Tibial nerve (tissue), 3 donors: ENCODE data around the gene AGPS.

Experiments used
- CTCF ChIP-seq, 5 experiments: fragments of 200-600 bp in 3 of 5; fragments of 450-650 bp in 2 of 5; sonication (generic) in 3 of 5; IDR thresholded peaks; one replicate each; pipeline ENCODE4 v1.5.1; 2016 to 2019; ENCODE audit warnings: antibody characterized with exemption in 5 of 5, mild to moderate bottlenecking in 3 of 5, moderate library complexity in 2 of 5
- POLR2A ChIP-seq, 2 donors: fragments of 450-650 bp; IDR thresholded peaks; one replicate each; pipeline ENCODE4 v1.6.1; 2017; ENCODE audit warnings: antibody characterized with exemption in 2 of 2, mild to moderate bottlenecking in 2 of 2, moderate library complexity in 2 of 2

GRCh38 chr2:177352441-177353186 lies 40.0 kb upstream of the AGPS start:
- no peak for TF ChIP-seq CTCF (IDR thresholded peaks at IDR 0.05)
- no peak for TF ChIP-seq POLR2A (IDR thresholded peaks at IDR 0.05)
